HG03064 (cell line): ENCODE measurements around the gene SEMG1.

Source experiments
- ATAC-seq: cut with Tn5 transposase; IDR thresholded peaks from one replicate; pipeline ENCODE4 v1.9.1; 2021; ENCODE audit warnings: low read depth; ENCODE audit not compliant: unreplicated experiment

Gene SEMG1

GRCh38 chr20:45218636-45219035 lies 11.8 kb downstream of the SEMG1 start:
- ATAC-seq = no peak

- no peak for ATAC-seq
Observed at GRCh38 chr20:45221076-45221475, 14.2 kb downstream of the SEMG1 start, which contains the start of gene SEMG2. SEMG2 (plus strand) TSS chr20:45221373; CDS start chr20:45221390, 17 bp downstream.

- ATAC-seq = no peak
Observed at GRCh38 chr20:45223136-45223535, 16.3 kb downstream of the SEMG1 start.

- ATAC-seq = no peak
Observed at GRCh38 chr20:45226287-45226686, 19.5 kb downstream of the SEMG1 start.

- no peak for ATAC-seq
Observed at GRCh38 chr20:45229264-45230056, 22.6 kb downstream of the SEMG1 start.

- no peak for ATAC-seq
Observed at GRCh38 chr20:45230631-45231030, 23.8 kb downstream of the SEMG1 start.

GRCh38 chr20:45235995-45236394 lies 29.2 kb downstream of the SEMG1 start:
- no peak for ATAC-seq

- no peak for ATAC-seq
Observed at GRCh38 chr20:45238139-45238538, 31.3 kb downstream of the SEMG1 start.

GRCh38 chr20:45246109-45246508 lies 39.3 kb downstream of the SEMG1 start:
- ATAC-seq = no peak

- no peak for ATAC-seq
Observed at GRCh38 chr20:45247865-45248264, 41.0 kb downstream of the SEMG1 start.

- no peak for ATAC-seq
Observed at GRCh38 chr20:45248609-45249008, 41.8 kb downstream of the SEMG1 start.

GRCh38 chr20:45251884-45252560 lies 45.2 kb downstream of the SEMG1 start:
- ATAC-seq = no peak

- no peak for ATAC-seq
Observed at GRCh38 chr20:45253261-45253660, 46.4 kb downstream of the SEMG1 start.

GRCh38 chr20:45254383-45255262 lies 47.8 kb downstream of the SEMG1 start, which contains the start of gene SLPI:
SLPI (minus strand) TSS chr20:45254564; CDS start chr20:45254543, 21 bp downstream.
- no peak for ATAC-seq

GRCh38 chr20:45257161-45257560 lies 50.3 kb downstream of the SEMG1 start:
- no peak for ATAC-seq

- no peak for ATAC-seq
Observed at GRCh38 chr20:45257711-45258110, 50.9 kb downstream of the SEMG1 start.

- no peak for ATAC-seq
Observed at GRCh38 chr20:45258259-45258658, 51.4 kb downstream of the SEMG1 start.

GRCh38 chr20:45258664-45259063 lies 51.8 kb downstream of the SEMG1 start:
- ATAC-seq = no peak
